Stimulated activated CD8-positive, alpha-beta memory T cell treated with anti-CD3 and anti-CD28 coated beads, Interleukin-4, amount 100 ng/mL, for 24 hours (primary cell): ENCODE measurements around the gene FOXL1.

ENCODE experiments used
- DNase-seq: peaks from one replicate; pipeline ENCODE4 v3.0.0-alpha.2; 2020; ENCODE audit warnings: low read depth

The FOXL1 gene

GRCh38 chr16:86578061-86578599 is at the start of gene FOXL1:
FOXL1 (plus strand) TSS chr16:86578549; CDS start chr16:86578724, 175 bp downstream.
- no peak for DNase-seq

GRCh38 chr16:86529160-86529559 is 49.2 kb upstream of the FOXL1 start:
- no peak for DNase-seq

GRCh38 chr16:86530251-86531190 is 47.8 kb upstream of the FOXL1 start:
- DNase-seq, result no peak

GRCh38 chr16:86531191-86531545 is 47.2 kb upstream of the FOXL1 start:
- DNase-seq, result no peak

GRCh38 chr16:86531641-86532525 is 46.5 kb upstream of the FOXL1 start:
- no peak for DNase-seq

- no peak for DNase-seq
Observed at GRCh38 chr16:86532526-86532815, 45.9 kb upstream of the FOXL1 start.

- no peak for DNase-seq
Observed at GRCh38 chr16:86533076-86533475, 45.3 kb upstream of the FOXL1 start.

GRCh38 chr16:86533767-86534351 is 44.5 kb upstream of the FOXL1 start:
- DNase-seq, result no peak

- no peak for DNase-seq
Observed at GRCh38 chr16:86534779-86535615, 43.4 kb upstream of the FOXL1 start.

GRCh38 chr16:86536621-86537020 is 41.7 kb upstream of the FOXL1 start:
- DNase-seq, result no peak

- DNase-seq, result no peak
Observed at GRCh38 chr16:86537486-86537885, 40.9 kb upstream of the FOXL1 start.

GRCh38 chr16:86538196-86538780 is 40.1 kb upstream of the FOXL1 start:
- DNase-seq, result no peak

GRCh38 chr16:86540894-86541293 is 37.5 kb upstream of the FOXL1 start:
- DNase-seq, result no peak

GRCh38 chr16:86541560-86541959 is 36.8 kb upstream of the FOXL1 start:
- no peak for DNase-seq

GRCh38 chr16:86542756-86543750 is 35.3 kb upstream of the FOXL1 start:
- DNase-seq, result no peak

GRCh38 chr16:86545481-86545880 is 32.9 kb upstream of the FOXL1 start:
- no peak for DNase-seq

- DNase-seq, result no peak
Observed at GRCh38 chr16:86545954-86546637, 32.3 kb upstream of the FOXL1 start.

GRCh38 chr16:86546638-86547013 is 31.7 kb upstream of the FOXL1 start:
- no peak for DNase-seq

GRCh38 chr16:86547286-86547685 is 31.1 kb upstream of the FOXL1 start:
- DNase-seq, result no peak
